Stimulated activated CD4-positive, alpha-beta T cell treated with anti-CD3 and anti-CD28 coated beads, Interleukin-2, amount 100 ng/mL, for 4 hours (primary cell): ENCODE results near the gene VTN.

ENCODE experiments used
- DNase-seq: peaks from one replicate; pipeline ENCODE4 v3.0.0-alpha.2; 2020; ENCODE audit warnings: low read depth

The VTN gene

DNA sequence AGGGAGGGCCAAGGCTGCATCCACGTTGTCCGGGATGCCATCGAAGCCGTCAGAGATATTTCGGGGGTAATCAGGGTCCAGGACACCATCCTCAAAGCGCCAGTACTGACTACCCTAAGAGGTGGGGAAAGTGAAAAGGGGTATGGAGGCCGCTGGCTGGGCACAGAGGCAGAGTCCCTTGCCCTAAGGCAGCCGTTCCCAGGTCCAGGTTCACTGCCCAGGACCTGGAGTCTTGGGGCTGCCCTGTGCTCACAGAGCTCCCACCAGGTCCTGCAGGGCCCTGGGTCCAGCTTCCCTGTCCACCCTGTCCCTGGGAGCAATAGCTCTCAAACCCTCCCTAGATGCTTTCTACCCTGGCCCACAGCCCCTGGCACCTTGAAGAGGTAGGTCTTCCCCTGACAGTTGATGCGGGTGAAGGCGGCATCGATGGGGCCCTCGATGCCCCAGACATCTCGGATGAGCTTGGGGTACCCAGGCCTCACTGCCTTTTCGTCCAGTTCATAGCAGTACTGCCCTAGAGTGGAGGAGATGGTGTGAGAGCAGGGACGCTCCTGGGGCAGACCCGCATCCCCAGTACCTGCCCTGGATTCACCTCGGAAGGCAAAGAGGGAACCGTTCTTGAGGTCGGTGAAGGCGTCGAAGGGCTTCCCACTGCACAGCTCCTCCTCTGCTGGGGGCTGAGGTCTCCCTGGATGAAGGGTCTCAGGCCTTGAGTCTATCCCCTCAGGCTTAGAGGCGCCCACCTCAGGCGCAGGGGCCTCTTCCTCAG lies 1.0 kb downstream of the VTN start:
- DNase-seq = no peak

DNA sequence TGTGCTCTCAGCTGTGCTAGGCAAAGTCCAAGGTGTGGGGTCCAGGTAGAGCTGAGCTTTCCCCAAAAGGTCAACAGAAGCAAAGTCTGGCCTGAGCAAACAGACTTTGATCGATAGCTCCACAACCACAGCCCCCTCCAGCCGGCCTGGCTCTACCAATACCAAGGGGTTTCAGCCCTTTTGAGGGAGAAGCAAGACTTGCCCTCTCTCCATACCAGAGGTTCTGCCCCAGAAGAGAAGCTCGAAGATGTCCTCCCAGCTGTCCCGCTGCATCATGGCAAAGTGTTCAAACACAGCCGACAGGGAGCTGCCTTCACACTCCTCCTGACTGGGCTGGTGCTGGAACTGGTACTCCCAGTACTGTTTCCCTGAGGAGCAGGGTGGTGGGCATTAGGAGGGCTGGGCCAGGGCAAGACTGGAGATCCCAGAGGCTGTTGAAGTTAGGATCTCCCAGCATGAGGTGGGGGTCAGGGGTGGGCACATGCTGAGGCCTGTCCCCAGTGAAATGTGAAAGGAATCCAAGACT lies 1.7 kb downstream of the VTN start:
- DNase-seq = no peak

DNA sequence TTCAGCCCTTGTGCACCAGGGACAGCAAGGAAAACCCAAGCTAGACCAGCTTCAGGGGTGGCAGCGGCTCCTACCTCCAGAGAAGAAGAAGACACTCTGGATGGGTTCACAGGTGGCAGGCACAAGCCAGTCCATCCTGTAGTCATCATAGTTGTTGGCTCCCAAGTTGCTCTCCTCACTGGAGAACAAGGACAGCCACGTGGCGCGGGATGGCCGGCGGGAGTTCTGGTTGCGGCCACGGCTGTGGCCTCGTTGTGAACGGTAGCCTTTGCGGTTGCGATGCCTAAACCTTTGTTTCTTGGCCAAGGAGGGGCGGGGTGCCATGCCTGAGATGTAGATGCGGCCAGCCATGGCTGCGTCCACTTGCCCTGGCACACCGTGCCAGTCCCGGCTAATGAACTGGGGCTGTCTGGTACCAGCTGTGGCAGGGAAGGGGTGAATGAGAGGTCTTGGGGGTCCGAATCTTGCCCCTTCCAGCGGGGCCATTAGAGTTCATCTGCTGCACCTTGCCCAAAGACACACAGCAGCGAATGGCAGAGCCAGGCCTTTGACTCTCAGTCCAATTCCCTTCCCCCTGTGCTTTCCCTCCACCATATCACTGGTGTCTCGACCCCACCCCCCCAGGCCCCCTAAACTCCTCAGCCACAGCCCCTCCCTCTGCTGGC lies 2.3 kb downstream of the VTN start:
- no peak for DNase-seq

DNA sequence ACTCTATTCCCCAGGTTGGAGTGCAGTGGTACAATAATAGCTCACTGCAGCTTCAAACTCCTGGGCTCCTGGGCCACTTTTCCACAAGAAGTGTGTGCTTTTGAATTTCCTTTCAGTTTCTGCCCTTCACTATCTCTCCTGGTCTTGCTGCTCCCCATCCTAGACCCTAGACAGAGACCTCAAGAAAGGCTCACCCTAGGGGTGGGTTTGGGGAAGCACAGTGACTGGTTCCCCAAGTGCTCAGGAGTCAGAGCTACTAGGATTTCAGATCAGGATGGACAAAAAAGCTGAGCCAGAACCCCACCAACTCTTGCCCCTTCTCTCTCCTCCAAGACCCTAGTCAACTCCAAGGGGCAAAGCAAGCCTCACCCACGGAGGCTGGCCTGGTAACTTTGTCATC lies 3.5 kb downstream of the VTN start:
- no peak for DNase-seq

DNA sequence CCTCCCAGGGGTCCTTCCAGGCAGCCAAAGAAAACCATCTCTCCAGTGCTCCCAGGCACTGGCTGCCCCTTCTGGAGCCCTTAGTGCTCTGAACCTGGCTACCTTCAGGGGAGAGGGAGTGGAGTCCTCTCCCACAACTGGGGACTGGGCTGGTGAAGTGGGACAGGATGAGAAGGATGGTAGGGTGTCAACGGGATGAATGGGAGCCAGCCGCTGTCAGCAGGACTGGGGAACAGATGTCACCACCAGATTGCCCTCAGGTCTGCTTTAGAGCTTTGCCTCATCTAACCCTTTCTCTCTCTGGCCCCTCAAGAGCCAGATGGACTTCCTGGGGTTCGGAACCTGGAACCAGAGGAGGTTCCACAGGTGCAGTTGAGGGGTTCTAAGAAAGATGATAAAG lies 4.6 kb downstream of the VTN start:
- no peak for DNase-seq

DNA sequence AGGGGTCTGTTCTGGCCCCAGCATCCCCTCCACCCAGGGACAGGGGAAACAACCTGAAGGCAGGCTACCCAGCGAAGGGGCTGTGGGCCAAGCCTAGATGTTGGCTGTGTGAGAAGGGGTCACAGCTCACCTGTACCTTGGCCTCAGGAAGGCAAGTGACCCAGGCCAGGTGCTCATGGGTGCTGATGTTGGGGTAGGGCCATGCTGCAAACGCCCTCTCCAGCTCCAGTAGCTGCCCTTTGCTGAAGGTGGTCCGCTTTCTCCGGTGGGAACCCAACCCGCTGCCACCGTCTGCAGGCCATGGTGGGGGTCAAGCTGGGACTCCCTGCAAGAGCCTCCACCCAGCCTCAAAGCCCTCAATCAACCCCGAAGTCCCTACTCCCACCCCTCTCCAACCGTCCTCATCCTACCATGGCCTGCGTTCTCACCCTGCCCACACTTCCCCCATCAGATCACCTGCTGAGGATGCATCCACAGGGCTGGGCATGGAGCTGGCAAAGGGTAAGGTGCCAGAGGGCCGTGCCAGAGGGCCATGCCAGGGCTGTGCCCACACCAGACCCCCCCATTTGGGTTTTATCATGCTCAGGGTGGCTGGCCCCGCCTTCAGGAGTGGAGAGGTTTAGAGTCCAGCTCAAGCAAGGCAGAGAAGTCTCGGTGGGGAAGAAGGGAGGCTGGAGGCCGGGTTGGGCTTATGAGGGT lies 5.3 kb downstream of the VTN start, which contains the start of gene SEBOX:
TSS of gene SEBOX (minus strand) at position 535 of the 699 bp plus-strand sequence. CDS start at position 487, 48 bp downstream.
- DNase-seq = no peak

DNA sequence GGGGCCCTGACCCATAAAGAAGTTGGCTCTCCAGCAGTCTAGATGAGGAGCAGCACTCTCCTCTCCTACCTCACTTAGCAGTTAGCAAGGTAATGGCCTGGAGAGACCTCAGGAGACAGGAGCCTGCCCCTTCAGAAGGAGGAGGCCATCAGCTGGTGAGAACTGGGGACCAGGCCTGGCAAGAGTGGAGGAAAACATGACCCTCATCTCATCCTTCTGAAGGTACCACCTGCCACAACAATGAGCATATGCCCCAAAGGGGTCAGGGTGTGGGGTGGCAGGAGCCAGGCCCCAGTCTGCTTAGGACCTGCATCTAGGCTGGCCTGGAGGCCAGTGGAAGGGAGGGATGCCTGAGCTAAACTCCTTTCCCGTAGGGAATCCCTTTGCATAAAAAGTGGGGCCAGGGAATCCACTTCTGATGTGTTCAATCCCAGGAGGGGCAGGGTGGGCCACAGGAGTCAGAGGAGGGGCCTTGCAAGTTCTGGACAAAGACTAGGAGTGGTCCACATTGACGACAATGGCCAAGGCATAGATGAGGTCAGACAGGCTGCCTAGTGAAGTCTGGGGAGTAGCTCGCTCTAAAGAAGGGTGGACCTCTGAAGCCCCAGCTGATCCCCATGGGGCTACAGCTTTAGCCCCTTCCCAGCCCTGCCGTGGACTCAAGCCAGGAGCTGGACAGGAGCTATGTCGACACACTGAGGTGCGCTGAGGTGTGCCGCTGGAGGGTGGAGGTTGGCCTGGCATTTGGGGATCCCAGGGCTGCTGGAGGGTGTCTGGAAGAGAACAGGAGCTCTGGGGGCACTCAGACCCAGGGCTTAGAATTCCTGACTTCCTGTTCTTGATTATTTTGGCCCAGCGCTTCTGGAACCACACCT lies 6.1 kb downstream of the VTN start:
- no peak for DNase-seq

DNA sequence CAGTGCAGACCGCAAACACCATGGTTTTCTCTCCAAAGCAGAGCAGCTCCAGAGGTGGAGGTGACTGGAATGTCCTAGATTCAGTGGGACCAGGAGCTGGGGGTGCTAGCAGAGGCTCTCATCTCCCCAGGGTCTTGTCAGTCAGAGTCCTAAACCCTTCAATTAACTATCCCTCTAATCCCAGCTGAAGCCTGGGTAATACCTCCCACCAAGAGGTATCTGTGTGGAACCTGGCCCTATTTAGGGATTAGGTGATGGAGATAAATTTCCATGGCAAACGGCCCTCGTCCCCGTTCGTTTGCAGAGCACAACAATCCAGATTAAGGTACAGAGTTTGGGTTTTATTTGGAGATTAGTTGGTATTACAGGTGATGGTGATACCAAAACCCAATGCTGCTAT lies 6.9 kb downstream of the VTN start:
- no peak for DNase-seq

DNA sequence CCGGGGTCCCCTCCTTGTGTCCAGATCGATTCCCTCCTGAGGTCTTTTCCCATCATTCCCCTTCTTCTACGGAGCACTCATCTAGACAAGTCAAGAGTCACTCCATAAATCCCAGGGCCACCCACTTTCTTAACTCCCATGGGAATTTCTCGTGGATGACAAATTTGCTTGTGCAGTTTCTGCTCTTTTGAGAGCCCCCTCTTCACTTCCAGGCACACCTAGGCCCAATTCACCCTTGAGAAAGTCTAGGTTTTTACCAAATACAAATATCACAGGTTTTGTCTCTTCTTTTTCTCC lies 12.3 kb downstream of the VTN start:
- DNase-seq = no peak

DNA sequence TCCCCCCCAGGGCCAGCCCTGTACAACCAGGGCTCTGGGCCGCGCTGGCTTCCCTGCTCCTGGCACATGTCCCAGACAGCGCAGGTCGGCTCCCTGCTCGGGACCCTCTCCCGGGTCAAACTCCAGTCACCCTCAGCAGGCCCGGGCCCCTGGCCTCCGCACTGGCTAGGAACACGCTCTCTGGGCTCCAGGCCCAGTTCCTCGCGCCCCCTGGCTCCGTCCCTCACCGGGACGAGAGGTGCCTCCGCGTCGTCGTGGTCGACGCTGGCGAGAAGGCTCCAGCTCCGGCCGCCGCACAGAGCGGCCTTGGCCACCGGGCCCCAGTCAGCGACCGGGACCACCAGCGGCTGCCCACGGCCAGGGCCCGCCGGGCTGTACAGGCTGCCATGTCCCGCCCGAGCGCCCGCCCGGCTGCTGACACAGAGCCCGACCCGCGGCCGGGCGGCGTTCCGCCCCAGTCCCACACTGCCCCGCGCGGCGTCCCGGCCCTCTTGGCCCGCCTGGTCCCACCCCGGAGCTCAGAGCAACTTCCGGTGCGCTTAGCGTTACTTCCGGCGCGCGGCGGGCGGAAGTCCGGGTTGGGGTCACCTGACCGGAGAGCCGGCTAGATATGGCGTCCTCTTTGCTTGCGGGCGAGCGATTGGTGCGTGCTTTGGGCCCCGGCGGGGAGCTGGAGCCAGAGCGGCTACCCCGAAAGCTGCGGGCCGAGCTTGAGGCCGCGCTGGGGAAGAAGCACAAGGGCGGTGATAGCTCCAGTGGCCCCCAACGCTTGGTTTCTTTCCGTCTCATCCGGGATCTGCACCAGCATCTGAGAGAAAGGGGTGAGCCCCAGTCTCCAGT lies 12.8 kb downstream of the VTN start, which contains the start of gene POLDIP2:
TSS of gene POLDIP2 (minus strand) at position 467 of the 840 bp plus-strand sequence. CDS start at position 388, 79 bp downstream.
- peak; percentile 91 for DNase-seq

DNA sequence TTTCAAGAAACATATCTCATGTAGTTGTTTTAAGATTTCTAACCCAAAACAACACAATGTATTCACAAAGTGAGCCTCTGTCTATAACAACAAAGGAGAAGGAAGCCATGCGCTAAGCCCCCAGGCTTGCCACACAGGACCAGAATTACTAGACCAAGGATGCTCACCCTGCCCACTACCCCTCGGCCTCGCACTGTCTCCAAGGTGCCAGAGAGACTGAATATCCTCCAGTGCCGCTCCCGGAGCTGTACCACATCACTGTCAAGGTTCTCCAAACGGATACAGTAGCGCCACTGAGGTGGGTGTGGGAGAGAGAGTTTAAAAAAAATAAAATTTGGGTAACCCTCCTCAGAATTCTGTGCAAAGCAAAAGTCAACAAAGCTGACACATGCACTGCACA lies 19.8 kb downstream of the VTN start:
- DNase-seq = no peak

DNA sequence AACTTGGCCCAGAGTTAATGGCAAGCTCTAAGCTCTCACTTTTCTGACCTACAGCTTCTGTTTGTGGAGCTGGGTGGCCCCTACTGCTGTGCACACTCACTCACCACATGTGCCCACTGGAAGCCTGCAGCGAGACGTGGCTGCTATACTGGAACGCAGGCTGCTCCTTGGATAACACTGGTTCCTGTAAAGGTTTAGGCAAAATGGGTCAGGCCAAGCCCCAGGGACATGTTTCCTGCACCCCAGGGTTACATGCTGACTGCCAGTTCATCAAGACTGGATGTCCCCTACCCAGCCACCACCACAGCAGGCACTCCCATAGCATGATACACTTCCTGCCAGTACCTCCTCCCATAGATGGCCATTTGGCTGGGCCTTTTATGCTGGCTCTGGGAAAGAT lies 21.1 kb downstream of the VTN start:
- DNase-seq = no peak

DNA sequence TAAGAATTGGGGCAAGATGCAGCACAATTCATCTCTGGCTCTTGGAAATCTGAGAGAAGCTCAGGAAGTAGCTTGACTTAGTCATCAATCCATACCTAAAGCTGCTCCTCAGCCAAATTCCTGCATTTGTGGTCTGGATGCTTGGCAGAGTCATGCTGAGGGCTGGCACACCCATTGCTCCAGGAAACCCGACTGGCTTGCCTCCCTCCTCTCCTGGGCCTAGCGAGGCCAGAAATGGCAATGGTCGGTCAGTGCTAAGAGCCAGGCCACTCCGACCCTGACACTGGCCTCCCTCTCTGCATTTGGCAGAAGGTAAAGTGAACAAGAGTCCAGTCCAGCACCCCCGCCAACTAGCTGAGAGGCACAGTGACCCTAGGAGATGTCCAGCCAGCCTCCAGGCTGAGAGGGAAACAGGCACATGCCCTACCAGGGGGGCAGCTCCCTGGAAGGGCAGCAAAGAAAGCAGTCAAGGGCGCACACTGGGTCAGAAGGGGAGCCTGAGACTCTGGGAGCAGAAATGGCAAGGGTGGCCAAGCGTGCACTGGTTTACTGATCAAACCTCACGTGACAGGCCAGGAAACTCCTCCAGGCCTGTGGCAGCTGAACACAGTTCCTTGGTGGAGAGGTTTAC lies 22.7 kb downstream of the VTN start:
- no peak for DNase-seq

DNA sequence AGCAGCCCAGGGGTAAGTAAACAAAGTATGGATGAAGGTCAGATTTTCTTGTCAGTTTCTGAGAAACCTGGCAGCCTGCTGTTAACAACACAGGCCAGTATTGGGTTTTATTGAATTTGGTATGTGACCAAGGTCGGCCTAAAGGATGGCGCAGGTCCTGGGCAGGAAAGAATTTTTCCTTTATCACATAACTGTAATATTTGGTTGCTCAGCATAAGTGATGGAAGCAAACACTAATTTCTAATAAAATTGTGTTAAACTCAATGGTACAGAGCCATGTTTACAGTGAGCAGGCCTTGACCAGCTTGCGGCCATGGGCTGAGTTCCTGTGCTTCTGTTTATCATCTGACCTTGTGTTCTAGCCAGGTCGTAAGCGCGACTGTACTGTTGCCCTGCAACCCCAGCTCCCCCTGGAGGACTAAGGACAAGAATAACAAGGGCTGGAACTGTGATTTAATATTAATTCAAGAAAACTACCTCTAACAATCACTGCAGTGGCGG lies 23.3 kb downstream of the VTN start:
- no peak for DNase-seq

DNA sequence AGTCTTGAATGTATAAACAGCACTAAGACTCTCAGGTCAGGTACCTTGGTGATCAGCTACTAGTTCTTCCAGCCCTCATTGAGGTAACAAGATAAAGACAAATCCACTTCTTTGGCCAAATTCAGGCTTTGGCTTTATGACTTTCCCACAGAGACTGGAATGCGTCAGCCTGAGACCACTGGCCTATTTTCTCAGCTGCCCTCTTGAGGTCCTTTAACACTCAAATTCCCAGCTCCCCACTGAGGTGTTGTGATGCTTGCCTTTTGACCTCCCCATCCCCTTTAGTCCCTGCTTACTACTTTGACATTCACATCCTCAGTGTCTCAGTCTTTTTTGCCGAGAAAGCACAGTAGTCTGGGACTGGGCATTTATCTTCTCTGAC lies 23.9 kb downstream of the VTN start:
- no peak for DNase-seq

DNA sequence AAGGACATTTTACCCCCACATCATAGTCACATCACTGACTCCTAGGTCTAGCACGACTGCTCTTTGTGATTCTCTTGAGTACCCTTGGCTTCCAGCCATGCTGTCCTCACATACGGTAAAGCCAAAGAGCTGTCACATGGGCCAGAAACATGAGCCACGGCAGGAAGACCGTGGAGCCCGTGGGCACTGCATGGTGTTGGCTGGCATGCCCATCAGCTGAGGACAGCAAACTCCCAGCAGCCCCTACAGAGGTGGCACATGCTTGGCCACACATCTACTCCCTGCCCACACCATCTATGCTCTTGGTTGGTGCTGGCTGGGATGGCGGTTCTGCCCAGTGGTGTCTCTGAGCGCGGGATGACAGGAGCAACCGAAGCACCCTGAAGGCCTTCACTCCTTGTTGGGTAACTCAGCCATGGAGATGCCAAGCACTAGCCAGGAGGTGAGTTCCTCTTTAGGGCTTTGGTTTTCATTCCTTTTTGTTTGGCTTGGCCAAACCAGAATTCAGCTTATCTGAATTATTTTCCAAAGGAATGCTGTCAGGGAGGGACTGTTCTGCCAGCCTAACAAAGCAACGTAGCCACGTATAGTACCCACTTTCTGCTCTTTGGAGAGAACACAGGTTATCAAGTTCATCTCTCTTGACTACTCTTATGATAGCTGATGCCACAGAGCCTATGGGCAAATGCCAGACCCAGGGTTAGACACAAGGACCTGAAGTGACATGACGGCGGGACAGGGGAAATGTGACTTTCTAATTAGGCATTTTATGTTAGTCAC lies 24.5 kb downstream of the VTN start:
- DNase-seq = no peak

DNA sequence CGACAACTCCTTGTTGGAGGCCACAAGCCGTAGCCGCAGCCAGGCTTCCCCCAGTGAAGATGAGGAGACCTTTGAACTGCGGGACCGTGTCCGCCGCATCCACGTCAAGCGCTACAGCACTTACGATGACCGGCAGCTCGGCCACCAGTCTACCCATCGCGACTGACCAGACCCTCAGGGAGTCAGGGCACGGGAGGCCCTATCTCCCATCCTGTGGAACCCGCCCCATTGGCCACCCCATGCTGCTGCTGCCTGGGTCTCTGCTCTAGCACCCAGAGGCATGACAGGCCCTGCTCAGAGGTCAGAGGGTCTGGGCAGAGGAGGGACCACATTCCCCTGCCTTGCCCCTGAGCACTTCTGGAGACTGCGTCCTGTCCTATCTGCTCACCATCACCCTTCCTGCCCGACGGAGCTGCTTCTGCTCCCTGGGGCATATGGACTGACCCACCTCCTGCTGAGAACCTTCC lies 25.6 kb downstream of the VTN start:
- DNase-seq = no peak

DNA sequence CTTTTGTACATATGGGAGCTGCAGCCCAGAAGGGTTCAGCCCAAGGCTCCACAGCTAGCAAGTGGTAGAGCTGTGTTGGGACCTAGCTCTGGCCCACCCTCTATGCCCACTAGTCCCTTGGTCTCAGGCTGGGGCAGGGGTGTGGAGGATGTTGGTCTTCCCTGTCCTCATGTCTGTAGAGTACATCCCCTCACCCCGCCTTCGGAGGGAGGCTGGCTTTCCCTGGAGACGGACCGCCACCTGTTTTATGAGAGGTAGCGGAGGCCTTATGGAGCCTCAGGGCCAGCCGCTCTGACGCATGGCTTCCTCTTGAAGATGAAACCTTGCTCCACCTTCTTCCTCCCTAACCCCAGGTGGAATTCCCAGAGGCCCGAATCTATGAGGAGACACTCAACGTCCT lies 26.1 kb downstream of the VTN start:
- DNase-seq = no peak

DNA sequence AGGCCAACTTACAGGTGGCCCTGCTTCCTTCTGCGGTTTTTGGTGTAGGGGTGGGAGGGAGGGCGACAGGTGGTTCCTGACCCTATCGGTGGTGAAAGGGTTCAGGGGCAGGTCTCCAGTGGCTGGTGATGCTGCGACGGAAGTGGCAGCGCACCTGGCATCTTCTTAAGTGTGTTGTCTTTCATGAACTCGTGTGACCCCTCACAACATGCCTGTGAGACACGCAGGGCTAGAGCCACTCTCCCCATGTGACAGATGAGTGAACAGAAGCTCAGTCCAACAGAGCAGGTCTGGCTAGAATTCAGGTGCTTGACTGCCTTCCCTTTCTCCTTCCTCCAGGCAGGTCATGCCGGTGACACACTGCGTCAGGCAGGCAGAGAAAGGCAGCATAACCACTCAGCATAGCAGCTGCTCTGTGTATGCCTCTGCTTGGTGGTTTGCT lies 26.6 kb downstream of the VTN start:
- no peak for DNase-seq
